Measurements from ENCODE around the gene C6orf136. TPM values are rescaled to one million over a fixed set of nuclear protein-coding genes. Genes with fewer than 3 reads are reported as not detected.
A peak's percentile ranks its signal among the peaks of the same experiment; 100 is the strongest.

Gene C6orf136
- total RNA-seq, 1 experiment from 2014 or later: 30.8 TPM

GRCh38 chr6:30686009-30686907 lies 39.3 kb downstream of the C6orf136 start, which contains the start of gene PPP1R18:
Gene PPP1R18 (minus strand): TSS chr6:30686645. CDS start chr6:30686018, 627 bp downstream.
- intact Hi-C loops (cut with micrococcal nuclease; ENCODE audit: unreplicated experiment): no loop called here
- Histone ChIP-seq H3K36me3 (ENCODE audit: control insufficient read depth, insufficient read depth, low read length) (no peaks in the 10 kb centered on the region), H3K4me3 (ENCODE audit: low read depth in 2 of 2, low read length in 2 of 2) (peak within 1 kb of the TSS; percentile 85 to 96), H3K4me1 (ENCODE audit: control insufficient read depth, insufficient read depth, low read length) (peaks cover 38% of the 10 kb centered on the region), H3K27me3 (ENCODE audit: control insufficient read depth, insufficient read depth, low read length) (no peaks in the 10 kb centered on the region), H3K9me3 (ENCODE audit: control insufficient read depth, insufficient read depth, low read depth, low read length) (no peaks in the 10 kb centered on the region), H3K27ac (ENCODE audit: low read length) (peak within 1 kb of the TSS; percentile 94)
- ChIA-PET CTCF (no interaction called here), POLR2A (no interaction called here)
- DNase-seq (ENCODE audit: low read depth, low spot score) (no peak), ATAC-seq (peak; percentile 49)
- in situ Hi-C loops (cut with HindIII; ENCODE audit: low pct_unique_long_range_greater_than_20kb, low sequenced_read_pairs): no loop called here
- TF ChIP-seq POLR2AphosphoS5 (IDR thresholded peaks at IDR 0.05; ENCODE audit: low read depth, low read length) (peak; percentile 22; the same call in 1 of the 2 replicates), REST (IDR thresholded peaks at IDR 0.05; ENCODE audit: insufficient read depth in 1 of 2, low read depth in 2 of 2, low read length in 1 of 2) (no peak)
- TF ChIP-seq, protein P1, sequence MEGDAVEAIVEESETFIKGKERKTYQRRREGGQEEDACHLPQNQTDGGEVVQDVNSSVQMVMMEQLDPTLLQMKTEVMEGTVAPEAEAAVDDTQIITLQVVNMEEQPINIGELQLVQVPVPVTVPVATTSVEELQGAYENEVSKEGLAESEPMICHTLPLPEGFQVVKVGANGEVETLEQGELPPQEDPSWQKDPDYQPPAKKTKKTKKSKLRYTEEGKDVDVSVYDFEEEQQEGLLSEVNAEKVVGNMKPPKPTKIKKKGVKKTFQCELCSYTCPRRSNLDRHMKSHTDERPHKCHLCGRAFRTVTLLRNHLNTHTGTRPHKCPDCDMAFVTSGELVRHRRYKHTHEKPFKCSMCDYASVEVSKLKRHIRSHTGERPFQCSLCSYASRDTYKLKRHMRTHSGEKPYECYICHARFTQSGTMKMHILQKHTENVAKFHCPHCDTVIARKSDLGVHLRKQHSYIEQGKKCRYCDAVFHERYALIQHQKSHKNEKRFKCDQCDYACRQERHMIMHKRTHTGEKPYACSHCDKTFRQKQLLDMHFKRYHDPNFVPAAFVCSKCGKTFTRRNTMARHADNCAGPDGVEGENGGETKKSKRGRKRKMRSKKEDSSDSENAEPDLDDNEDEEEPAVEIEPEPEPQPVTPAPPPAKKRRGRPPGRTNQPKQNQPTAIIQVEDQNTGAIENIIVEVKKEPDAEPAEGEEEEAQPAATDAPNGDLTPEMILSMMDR (IDR thresholded peaks at IDR 0.05): no peak
- BruUV-seq (replicated peaks): no TSS peak

GRCh38 chr6:30686908-30687658 lies 40.1 kb downstream of the C6orf136 start:
- Histone ChIP-seq H3K4me3 (ENCODE audit: low read depth in 2 of 2, low read length in 2 of 2) (peak overlapping the region; percentile 85 to 96), H3K27me3 (ENCODE audit: control insufficient read depth, insufficient read depth, low read length) (no peaks in the 10 kb centered on the region), H3K9me3 (ENCODE audit: control insufficient read depth, insufficient read depth, low read depth, low read length) (no peaks in the 10 kb centered on the region), H3K27ac (ENCODE audit: low read length) (peak overlapping the region; percentile 86), H3K4me1 (ENCODE audit: control insufficient read depth, insufficient read depth, low read length) (peaks cover 40% of the 10 kb centered on the region), H3K36me3 (ENCODE audit: control insufficient read depth, insufficient read depth, low read length) (no peaks in the 10 kb centered on the region)
- DNase-seq (ENCODE audit: low read depth, low spot score) (peak; percentile 68), ATAC-seq (peak; percentile 71)
- ChIA-PET CTCF (interaction anchor here (2.5 kb wide), 1 partner anchor 8 kb away, joined by 11 read pairs; no protein-coding TSS in a partner anchor), POLR2A (no interaction called here)
- TF ChIP-seq REST (IDR thresholded peaks at IDR 0.05; ENCODE audit: insufficient read depth in 1 of 2, low read depth in 2 of 2, low read length in 1 of 2): no peak
- TF ChIP-seq TCF7L2 (IDR thresholded peaks at IDR 0.05; ENCODE audit: low read depth, low read length): no peak
- peak; percentile 85 for TF ChIP-seq POLR2AphosphoS5 (IDR thresholded peaks at IDR 0.05; ENCODE audit: low read depth, low read length)
- peak; percentile 87; the same call in 1 of the 2 replicates for TF ChIP-seq SIN3A (IDR thresholded peaks at IDR 0.05; ENCODE audit: borderline replicate concordance, insufficient read depth, low read depth, low read length)
- TF ChIP-seq, protein P1 (IDR thresholded peaks at IDR 0.05): no peak
- intact Hi-C loops (cut with micrococcal nuclease; ENCODE audit: unreplicated experiment) (no loop called here), in situ Hi-C loops (cut with HindIII; ENCODE audit: low pct_unique_long_range_greater_than_20kb, low sequenced_read_pairs) (no loop called here)
- no TSS peak for BruUV-seq (replicated peaks)
